ENCODE data around the gene EP300.
"Not testable (repeated sequence)": the region's sequence is repeated elsewhere in the genome, so short reads cannot be mapped to it uniquely, and the experiment has no call there.

EP300 gene

GRCh38 chr22:41152902-41153301, 60.5 kb downstream of the EP300 start:
- DNase-seq (ENCODE audit: low read depth): peak; percentile 5

- no peak for DNase-seq (ENCODE audit: low read depth)
Observed at GRCh38 chr22:41157083-41157482, 64.7 kb downstream of the EP300 start.

- DNase-seq (ENCODE audit: low read depth): no peak
Observed at GRCh38 chr22:41169157-41169556, 76.8 kb downstream of the EP300 start.

GRCh38 chr22:41171996-41172395, 79.6 kb downstream of the EP300 start:
- DNase-seq (ENCODE audit: low read depth): no peak

GRCh38 chr22:41175546-41175945, 83.2 kb downstream of the EP300 start:
- no peak for DNase-seq (ENCODE audit: low read depth)

GRCh38 chr22:41177040-41177621, 84.7 kb downstream of the EP300 start:
- DNase-seq (ENCODE audit: low read depth): no peak

GRCh38 chr22:41177622-41178424, 85.4 kb downstream of the EP300 start:
- no peak for DNase-seq (ENCODE audit: low read depth)

GRCh38 chr22:41178425-41178975, 86.1 kb downstream of the EP300 start:
- no peak for DNase-seq (ENCODE audit: low read depth)

GRCh38 chr22:41180362-41180761, 88.0 kb downstream of the EP300 start:
- not testable (repeated sequence) for DNase-seq (ENCODE audit: low read depth)

- DNase-seq (ENCODE audit: low read depth): no peak
Observed at GRCh38 chr22:41180926-41181325, 88.5 kb downstream of the EP300 start.

- DNase-seq (ENCODE audit: low read depth): peak; percentile 74
Observed at GRCh38 chr22:41181349-41182241, 89.2 kb downstream of the EP300 start.

GRCh38 chr22:41184679-41185078, 92.3 kb downstream of the EP300 start:
- DNase-seq (ENCODE audit: low read depth): no peak

- DNase-seq (ENCODE audit: low read depth): no peak
Observed at GRCh38 chr22:41191467-41191866, 99.1 kb downstream of the EP300 start.

GRCh38 chr22:41193829-41194228, 101.4 kb downstream of the EP300 start:
- no peak for DNase-seq (ENCODE audit: low read depth)

- DNase-seq (ENCODE audit: low read depth): peak; percentile 23
Observed at GRCh38 chr22:41197038-41197972, 104.9 kb downstream of the EP300 start.

GRCh38 chr22:41198027-41198580, 105.7 kb downstream of the EP300 start:
- no peak for DNase-seq (ENCODE audit: low read depth)

- no peak for DNase-seq (ENCODE audit: low read depth)
Observed at GRCh38 chr22:41201141-41201540, 108.7 kb downstream of the EP300 start.

GRCh38 chr22:41203118-41203517, 110.7 kb downstream of the EP300 start:
- DNase-seq (ENCODE audit: low read depth): no peak

GRCh38 chr22:41204066-41204465, 111.7 kb downstream of the EP300 start:
- no peak for DNase-seq (ENCODE audit: low read depth)

- DNase-seq (ENCODE audit: low read depth): peak; percentile 92
Observed at GRCh38 chr22:41204992-41205900, 112.9 kb downstream of the EP300 start, which contains the start of gene L3MBTL2. Gene L3MBTL2, plus strand, starts transcription at chr22:41205312. Its CDS starts 51 bp downstream, at chr22:41205363.
